ENCODE data around the gene CRB3. TPM values are rescaled to one million over a fixed set of nuclear protein-coding genes. Genes with fewer than 3 reads are reported as not detected.

The CRB3 gene
- total RNA-seq, 1 donor from 2014 or later = 0.39 TPM

- Mint-ChIP-seq H3K4me3 (peak overlapping the region; percentile 63), H3K4me1 (ENCODE audit: low read depth) (peaks cover 33% of the 10 kb centered on the region), H3K9me3 (no peaks in the 10 kb centered on the region), H3K36me3 (ENCODE audit: low read depth) (no peaks in the 10 kb centered on the region), H3K27me3 (ENCODE audit: insufficient read depth) (peaks cover 2% of the 10 kb centered on the region), H3K27ac (no peak overlapping the region)
- no peak for DNase-seq (ENCODE audit: low spot score)
- intact Hi-C loops (cut with micrococcal nuclease) = loop anchor here (5.0 kb wide), 2 partner anchors 37 to 102 kb away; no protein-coding TSS in a partner anchor
Measured at GRCh38 chr19:6514926-6515544, 51.0 kb downstream of the CRB3 start.

GRCh38 chr19:6516018-6516658, 52.1 kb downstream of the CRB3 start:
- Mint-ChIP-seq H3K36me3 (ENCODE audit: low read depth) (no peaks in the 10 kb centered on the region), H3K9me3 (no peaks in the 10 kb centered on the region), H3K27me3 (ENCODE audit: insufficient read depth) (peaks cover 2% of the 10 kb centered on the region), H3K27ac (peak overlapping the region; percentile 85), H3K4me3 (peak overlapping the region; percentile 96), H3K4me1 (ENCODE audit: low read depth) (peaks cover 33% of the 10 kb centered on the region)
- DNase-seq (ENCODE audit: low spot score) = peak; percentile 71
- intact Hi-C loops (cut with micrococcal nuclease) = loop anchor here (1.0 to 5.0 kb wide), 11 partner anchors 14 to 251 kb away; partner anchors contain the start of genes DENND1C, SH2D3A and TUBB4A

Other genes starting within 250 kb of the CRB3 start
- gene MLLT1, start 184.3 kb upstream of the CRB3 start, total RNA-seq = 71.6 and 77.4 TPM in 2 replicates
- gene ACER1, start 130.7 kb upstream of the CRB3 start, total RNA-seq = 0.24 TPM in 1 of 2 replicates, not detected in the other
- 180 and 201 TPM in 2 replicates for gene CLPP, start 102.7 kb upstream of the CRB3 start, total RNA-seq
- gene ALKBH7, start 91.5 kb upstream of the CRB3 start, total RNA-seq = 24.8 and 27.1 TPM in 2 replicates
- 1.3 and 1.6 TPM in 2 replicates for gene PSPN, start 88.3 kb upstream of the CRB3 start, total RNA-seq
- 62.9 and 65.5 TPM in 2 replicates for gene GTF2F1, start 71.1 kb upstream of the CRB3 start, total RNA-seq
- 415 and 424 TPM in 2 replicates for gene KHSRP, start 39.5 kb upstream of the CRB3 start, total RNA-seq
- 0.24 and 0.31 TPM in 2 replicates for gene SLC25A41, start 30.5 kb upstream of the CRB3 start, total RNA-seq
- gene SLC25A23, start 4.5 kb upstream of the CRB3 start, total RNA-seq = 18.6 and 20.3 TPM in 2 replicates
- 68.4 and 75.6 TPM in 2 replicates for gene DENND1C, start 17.5 kb downstream of the CRB3 start, total RNA-seq
- gene TUBB4A, start 38.0 kb downstream of the CRB3 start, total RNA-seq = 2.3 and 3.0 TPM in 2 replicates
- gene TNFSF9, start 66.8 kb downstream of the CRB3 start, total RNA-seq = 8.0 and 9.7 TPM in 2 replicates
- gene CD70, start 126.9 kb downstream of the CRB3 start, total RNA-seq = 55.4 and 61.6 TPM in 2 replicates
- gene TNFSF14, start 205.9 kb downstream of the CRB3 start, total RNA-seq = 155 TPM in 2 replicates